ENCODE results near the gene CDYL2.

DNA sequence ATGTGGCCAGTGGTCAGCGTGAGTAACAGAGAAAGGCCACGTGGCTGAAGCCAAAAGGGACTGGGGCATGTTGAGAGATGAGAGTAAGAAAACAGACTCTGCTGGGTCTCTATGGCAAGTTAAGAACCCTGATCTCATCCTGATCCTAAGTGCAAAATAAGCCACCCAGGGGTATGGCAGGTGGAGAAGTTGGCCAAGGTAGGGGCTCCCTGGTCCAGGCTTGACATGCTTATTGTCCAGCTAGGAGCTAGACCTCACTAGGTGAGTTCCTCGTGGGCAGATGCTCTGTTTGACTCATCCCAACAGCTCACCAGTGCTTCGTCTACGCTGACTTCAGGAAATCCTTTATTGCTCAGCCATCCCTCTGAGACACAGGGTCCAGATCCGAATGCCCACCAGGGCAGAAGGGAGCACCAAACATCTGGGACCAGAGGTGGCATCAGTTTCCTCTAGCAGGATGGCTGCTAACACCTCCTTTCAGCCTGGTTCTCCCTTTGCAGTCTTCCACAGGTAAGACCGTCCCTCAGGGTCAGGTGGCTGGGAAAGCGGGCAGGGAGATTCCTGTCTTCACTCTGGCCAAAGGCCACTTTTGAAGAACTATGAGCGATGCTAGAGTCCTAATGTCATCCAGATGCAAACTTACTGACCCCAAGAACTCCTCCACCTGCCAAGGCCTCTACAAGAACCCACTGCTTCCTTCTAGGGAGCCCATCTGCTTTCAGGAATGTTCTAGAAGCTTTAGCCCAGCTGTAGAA lies 99.5 kb downstream of the CDYL2 start:
- TF ChIP-seq, protein P1, sequence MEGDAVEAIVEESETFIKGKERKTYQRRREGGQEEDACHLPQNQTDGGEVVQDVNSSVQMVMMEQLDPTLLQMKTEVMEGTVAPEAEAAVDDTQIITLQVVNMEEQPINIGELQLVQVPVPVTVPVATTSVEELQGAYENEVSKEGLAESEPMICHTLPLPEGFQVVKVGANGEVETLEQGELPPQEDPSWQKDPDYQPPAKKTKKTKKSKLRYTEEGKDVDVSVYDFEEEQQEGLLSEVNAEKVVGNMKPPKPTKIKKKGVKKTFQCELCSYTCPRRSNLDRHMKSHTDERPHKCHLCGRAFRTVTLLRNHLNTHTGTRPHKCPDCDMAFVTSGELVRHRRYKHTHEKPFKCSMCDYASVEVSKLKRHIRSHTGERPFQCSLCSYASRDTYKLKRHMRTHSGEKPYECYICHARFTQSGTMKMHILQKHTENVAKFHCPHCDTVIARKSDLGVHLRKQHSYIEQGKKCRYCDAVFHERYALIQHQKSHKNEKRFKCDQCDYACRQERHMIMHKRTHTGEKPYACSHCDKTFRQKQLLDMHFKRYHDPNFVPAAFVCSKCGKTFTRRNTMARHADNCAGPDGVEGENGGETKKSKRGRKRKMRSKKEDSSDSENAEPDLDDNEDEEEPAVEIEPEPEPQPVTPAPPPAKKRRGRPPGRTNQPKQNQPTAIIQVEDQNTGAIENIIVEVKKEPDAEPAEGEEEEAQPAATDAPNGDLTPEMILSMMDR (IDR thresholded peaks at IDR 0.05): no peak
- no peak for TF ChIP-seq POLR2A (IDR thresholded peaks at IDR 0.05)
